Kasumi-1 (cell line): ENCODE measurements around the gene PCDHA1.
"Not testable (repeated sequence)": the region's sequence is repeated elsewhere in the genome, so short reads cannot be mapped to it uniquely, and the experiment has no call there.

Experiments used
- DNase-seq, 2 experiments: peaks; one replicate each; lab custom pipeline; 2025; lab: John Stamatoyannopoulos, UW

The PCDHA1 gene

DNA sequence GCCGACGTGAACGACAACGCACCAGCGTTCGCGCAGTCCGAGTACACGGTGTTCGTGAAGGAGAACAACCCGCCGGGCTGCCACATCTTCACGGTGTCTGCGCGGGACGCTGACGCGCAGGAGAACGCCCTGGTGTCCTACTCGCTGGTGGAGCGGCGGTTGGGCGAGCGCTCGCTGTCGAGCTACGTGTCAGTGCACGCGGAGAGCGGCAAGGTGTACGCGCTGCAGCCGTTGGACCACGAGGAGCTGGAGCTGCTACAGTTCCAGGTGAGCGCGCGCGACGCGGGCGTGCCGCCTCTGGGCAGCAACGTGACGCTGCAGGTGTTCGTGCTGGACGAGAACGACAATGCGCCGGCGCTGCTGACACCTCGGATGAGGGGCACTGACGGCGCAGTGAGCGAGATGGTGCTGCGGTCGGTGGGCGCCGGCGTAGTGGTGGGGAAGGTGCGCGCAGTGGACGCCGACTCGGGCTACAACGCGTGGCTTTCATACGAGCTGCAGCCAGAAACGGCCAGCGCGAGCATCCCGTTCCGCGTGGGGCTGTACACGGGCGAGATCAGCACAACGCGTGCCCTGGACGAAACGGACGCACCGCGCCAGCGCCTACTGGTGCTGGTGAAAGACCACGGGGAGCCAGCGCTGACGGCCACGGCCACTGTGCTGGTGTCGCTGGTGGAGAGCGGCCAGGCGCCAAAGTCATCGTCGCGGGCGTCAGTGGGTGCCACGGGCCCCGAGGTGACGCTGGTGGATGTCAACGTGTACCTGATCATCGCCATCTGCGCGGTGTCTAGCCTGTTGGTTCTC, 64.1 kb downstream of the PCDHA1 start:
- DNase-seq, result not testable (repeated sequence)

DNA sequence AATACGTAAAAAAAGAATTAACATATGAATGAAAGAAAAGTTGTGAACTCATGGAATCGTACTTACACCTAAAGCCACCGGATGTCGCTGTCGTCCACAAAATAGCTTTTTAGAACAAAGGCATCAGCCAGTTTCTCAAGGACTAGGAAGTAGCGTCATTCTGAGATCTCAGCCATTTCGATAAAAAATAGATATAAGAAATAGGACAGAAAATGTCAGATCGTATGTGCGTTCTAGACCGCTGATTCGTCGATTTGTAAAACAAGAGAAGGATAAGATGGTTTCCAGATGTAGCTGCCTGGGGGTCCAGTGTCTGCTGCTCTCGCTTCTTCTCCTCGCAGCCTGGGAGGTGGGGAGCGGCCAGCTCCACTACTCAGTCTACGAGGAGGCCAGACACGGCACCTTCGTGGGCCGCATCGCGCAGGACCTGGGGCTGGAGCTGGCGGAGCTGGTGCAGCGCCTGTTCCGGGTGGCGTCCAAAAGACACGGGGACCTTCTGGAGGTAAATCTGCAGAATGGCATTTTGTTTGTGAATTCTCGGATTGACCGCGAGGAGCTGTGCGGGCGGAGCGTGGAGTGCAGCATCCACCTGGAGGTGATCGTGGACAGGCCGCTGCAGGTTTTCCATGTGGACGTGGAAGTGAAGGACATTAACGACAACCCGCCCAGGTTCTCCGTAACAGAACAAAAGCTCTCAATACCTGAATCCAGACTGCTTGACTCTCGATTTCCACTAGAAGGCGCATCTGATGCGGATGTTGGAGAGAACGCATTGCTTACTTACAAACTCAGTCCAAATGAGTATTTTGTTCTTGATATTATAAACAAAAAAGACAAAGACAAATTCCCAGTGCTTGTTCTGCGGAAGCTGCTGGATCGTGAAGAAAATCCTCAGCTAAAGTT, 70.1 kb downstream of the PCDHA1 start, which contains the start of gene PCDHA10:
TSS of gene PCDHA10 (plus strand) at position 126 of the 903 bp plus-strand sequence. CDS start at position 278, 152 bp downstream.
- no peak for DNase-seq

DNA sequence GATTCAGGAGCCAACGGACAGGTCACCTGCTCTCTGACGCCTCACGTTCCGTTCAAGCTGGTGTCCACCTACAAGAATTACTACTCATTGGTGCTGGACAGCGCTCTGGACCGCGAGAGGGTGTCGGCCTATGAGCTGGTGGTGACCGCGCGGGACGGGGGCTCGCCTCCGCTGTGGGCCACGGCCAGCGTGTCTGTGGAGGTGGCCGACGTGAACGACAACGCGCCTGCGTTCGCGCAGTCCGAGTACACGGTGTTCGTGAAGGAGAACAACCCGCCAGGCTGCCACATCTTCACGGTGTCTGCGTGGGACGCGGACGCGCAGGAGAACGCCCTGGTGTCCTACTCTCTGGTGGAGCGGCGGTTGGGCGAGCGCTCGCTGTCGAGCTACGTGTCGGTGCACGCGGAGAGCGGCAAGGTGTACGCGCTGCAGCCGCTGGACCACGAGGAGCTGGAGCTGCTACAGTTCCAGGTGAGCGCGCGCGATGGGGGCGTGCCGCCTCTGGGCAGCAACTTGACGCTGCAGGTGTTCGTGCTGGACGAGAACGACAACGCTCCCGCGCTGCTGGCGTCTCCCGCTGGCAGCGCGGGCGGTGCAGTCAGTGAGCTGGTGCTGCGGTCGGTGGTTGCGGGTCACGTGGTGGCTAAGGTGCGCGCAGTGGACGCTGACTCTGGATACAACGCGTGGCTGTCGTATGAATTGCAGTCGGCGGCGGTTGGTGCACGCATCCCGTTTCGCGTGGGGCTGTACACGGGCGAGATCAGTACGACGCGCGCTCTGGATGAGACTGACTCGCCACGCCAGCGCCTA, 71.4 kb downstream of the PCDHA1 start:
- no peak for DNase-seq

DNA sequence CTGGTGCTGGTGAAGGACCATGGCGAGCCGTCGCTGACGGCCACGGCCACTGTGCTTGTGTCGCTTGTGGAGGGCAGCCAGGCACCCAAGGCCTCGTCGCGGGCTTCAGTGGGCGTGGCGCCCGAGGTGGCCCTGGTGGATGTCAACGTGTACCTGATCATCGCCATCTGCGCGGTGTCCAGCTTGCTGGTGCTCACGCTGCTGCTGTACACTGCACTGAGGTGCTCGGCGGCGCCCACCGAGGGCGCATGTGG, 72.0 kb downstream of the PCDHA1 start:
- no peak for DNase-seq

DNA sequence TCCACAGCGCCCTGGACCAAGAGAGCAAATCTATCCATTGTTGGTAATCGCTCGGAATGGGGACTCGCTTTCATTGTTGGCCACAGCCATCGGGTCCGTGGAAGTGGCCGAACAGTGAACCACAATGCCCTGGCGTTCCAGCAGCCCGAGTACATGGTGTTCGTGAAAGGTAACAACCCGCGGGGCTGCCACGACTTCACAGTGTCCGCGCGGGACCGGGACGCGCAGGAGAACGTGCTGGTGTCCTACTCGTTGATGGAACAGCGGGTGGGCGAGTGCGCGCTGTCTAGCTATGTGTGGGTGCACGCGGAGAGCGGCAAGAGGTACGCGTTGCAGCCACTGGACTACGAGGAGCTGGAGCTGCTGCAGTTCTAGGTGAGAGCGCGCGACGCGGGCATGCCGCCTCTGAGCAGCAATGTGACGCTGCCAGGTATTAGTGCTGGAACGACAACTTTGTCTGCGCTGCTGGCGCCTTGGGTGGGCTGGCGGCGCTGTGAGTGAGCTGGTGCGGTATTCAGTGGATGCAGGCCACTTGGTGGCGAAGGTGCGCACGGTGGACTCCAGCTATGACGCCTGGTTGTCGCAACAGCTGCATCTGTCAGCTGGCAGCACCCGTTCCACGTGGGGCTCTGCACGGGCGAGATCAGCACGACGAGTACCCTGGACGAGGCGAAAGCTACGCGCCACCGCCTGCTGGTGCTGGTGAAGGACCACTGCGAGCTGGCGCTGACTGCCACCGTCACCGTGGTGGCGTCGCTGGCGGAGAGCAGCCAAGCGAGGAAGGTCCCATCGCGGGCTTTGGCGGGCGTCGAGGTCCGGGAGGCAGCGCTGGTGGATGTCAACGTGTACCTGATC, 76.7 kb downstream of the PCDHA1 start:
- DNase-seq, result no peak

DNA sequence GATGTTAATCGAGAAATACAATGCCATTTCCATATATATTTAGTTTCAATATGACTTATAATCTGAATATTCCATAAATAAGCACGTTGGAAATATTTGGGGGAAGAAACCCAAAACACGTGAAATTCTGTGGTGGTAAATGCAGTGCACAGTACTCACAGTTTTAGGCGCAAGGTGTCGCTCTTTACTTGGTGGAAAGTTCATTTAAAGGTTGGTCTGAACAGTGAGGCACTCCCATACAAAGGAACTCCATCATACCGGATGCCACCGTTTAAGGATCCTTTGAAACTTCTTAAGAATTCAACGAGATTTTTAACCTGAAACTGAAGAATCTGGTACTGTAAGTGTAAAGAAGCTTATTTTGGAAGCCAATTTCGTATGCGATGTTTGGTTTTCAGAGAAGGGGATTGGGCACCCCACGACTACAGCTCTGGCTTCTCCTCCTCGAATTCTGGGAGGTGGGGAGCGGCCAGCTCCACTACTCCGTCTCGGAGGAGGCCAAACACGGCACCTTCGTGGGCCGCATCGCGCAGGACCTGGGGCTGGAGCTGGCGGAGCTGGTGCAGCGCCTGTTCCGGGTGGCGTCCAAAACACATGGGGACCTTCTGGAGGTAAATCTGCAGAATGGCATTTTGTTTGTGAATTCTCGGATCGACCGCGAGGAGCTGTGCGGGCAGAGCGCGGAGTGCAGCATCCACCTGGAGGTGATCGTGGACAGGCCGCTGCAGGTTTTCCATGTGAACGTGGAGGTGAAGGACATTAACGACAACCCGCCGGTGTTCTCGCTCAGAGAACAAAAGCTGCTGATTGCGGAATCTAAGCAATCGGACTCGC, 83.0 kb downstream of the PCDHA1 start, which contains the start of gene PCDHA11:
TSS of gene PCDHA11 (plus strand) at position 237 of the 834 bp plus-strand sequence. CDS start at position 384, 147 bp downstream.
- DNase-seq, result no peak

DNA sequence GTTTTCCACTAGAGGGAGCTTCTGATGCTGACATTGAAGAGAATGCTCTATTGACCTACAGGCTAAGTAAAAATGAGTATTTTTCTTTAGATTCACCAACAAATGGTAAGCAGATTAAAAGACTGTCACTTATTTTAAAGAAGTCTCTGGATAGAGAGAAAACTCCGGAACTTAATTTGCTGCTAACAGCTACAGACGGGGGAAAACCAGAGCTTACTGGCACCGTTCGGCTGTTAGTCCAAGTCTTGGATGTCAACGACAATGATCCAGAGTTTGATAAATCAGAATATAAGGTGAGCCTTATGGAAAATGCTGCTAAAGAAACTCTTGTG, 83.6 kb downstream of the PCDHA1 start:
- no peak for DNase-seq

DNA sequence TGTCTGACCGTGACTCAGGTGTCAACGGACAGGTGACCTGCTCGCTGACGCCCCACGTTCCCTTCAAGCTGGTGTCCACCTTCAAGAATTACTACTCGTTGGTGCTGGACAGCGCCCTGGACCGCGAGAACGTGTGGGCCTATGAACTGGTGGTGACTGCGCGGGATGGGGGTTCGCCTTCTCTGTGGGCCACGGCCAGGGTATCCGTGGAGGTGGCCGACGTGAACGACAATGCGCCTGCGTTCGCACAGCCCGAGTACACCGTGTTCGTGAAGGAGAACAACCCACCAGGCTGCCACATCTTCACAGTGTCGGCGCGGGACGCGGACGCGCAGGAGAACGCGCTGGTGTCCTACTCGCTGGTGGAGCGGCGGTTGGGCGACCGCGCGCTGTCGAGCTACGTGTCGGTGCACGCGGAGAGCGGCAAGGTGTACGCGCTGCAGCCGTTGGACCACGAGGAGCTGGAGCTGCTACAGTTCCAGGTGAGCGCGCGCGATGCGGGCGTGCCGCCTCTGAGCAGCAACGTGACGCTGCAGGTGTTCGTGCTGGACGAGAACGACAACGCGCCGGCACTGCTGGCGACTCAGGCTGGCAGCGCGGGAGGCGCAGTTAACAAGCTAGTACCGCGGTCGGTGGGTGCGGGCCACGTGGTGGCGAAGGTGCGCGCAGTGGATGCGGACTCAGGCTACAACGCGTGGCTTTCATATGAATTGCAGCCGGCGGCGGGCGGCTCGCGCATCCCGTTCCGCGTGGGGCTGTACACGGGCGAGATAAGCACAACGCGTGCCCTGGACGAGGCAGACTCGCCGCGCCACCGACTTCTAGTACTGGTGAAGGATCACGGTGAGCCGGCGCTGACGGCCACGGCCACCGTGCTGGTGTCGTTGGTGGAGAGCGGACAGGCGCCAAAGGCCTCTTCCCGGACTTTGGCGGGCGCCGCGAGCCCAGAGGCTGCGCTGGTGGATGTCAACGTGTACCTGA, 84.6 kb downstream of the PCDHA1 start:
- no peak for DNase-seq

DNA sequence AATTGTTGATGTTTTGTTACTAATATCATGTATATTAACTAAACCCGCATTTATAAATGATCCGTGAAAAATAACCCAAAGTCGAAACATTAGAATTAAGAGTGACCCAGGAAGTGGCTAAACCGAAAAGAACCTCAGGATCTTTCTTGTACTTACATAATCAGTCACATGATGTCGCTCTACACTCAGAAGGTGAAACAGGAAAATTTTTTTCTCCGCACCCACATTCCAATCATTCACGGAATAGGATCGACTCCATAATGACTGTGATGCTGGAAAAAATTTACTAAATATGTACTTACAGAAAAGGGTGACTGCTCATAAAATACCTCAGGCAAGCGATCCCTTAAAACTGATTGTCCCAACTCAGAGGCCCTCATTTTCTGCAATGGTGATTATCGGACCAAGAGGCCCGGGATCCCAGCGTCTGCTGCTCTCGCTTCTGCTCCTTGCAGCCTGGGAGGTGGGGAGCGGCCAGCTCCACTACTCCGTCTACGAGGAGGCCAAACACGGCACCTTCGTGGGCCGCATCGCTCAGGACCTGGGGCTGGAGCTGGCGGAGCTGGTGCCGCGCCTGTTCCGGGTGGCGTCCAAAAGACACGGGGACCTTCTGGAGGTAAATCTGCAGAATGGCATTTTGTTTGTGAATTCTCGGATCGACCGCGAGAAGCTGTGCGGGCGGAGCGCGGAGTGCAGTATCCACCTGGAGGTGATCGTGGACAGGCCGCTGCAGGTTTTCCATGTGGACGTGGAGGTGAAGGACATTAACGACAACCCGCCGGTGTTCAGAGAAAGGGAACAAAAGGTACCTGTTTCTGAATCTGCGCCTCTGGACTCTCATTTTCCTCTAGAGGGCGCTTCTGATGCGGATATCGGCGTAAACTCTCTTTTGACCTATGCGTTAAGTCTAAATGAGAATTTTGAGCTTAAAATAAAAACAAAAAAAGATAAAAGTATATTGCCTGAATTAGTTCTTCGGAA, 89.4 kb downstream of the PCDHA1 start, which contains the start of gene PCDHA12:
TSS of gene PCDHA12 (plus strand) at position 224 of the 981 bp plus-strand sequence. CDS start at position 389, 165 bp downstream.
- no peak for DNase-seq

DNA sequence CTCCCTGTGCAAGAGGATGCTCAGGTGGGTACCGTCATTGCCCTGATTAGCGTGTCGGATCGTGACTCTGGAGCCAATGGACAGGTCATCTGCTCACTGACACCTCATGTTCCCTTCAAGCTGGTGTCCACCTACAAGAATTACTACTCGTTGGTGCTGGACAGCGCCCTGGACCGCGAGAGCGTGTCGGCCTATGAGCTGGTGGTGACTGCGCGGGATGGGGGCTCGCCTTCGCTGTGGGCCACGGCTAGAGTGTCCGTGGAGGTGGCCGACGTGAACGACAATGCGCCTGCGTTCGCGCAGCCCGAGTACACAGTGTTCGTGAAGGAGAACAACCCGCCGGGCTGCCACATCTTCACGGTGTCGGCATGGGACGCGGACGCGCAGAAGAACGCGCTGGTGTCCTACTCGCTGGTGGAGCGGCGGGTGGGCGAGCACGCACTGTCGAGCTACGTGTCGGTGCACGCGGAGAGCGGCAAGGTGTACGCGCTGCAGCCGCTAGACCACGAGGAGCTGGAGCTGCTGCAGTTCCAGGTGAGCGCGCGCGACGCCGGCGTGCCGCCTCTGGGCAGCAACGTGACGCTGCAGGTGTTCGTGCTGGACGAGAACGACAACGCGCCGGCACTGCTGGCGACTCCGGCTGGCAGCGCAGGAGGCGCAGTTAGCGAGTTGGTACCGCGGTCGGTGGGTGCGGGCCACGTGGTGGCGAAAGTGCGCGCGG, 90.8 kb downstream of the PCDHA1 start:
- not testable (repeated sequence) for DNase-seq

DNA sequence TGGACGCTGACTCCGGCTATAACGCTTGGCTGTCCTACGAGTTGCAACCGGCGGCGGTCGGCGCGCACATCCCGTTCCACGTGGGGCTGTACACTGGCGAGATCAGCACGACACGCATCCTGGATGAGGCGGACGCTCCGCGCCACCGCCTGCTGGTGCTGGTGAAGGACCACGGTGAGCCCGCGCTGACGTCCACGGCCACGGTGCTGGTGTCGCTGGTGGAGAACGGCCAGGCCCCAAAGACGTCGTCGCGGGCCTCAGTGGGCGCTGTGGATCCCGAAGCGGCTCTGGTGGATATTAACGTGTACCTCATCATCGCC, 91.3 kb downstream of the PCDHA1 start:
- no peak for DNase-seq

DNA sequence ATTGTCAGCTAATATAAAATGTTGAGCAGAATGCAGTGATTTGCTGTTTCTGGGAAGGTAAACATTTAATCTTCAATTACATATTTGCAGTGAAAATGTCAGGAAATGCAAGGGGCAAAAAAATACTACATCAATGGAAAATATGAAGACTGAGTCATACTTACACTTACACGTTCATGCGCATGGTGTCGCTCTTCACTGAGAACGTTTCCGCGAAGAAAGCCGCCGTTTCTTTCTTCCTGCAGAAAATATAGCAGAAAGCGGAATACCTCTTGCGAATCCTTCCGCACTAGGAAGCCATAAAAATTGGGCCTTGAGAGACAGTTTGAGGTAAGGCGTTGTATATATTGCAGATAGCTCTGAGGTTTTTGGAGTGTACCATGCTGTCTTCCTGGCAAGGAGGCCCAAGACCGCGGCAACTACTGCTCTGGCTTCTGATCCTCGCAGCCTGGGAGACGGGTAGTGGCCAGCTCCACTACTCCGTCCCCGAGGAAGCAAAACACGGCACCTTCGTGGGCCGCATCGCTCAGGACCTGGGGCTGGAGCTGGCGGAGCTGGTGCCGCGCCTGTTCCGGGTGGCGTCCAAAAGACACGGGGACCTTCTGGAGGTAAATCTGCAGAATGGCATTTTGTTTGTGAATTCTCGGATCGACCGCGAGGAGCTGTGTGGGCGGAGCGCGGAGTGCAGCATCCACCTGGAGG, 96.1 kb downstream of the PCDHA1 start, which contains the start of gene PCDHA13:
TSS of gene PCDHA13 (plus strand) at position 236 of the 702 bp plus-strand sequence. CDS start at position 381, 145 bp downstream.
- no peak for DNase-seq

DNA sequence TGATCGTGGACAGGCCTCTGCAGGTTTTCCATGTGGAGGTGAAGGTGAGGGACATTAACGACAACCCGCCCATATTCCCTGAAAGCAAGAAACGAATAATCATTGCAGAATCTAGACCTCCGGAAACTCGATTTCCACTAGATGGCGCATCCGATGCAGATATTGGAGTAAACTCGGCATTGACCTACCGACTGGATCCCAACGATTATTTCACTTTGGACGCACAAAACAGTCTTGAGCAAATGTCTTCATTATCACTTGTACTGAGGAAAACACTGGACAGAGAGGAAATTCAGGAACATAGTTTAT, 96.6 kb downstream of the PCDHA1 start:
- no peak for DNase-seq

DNA sequence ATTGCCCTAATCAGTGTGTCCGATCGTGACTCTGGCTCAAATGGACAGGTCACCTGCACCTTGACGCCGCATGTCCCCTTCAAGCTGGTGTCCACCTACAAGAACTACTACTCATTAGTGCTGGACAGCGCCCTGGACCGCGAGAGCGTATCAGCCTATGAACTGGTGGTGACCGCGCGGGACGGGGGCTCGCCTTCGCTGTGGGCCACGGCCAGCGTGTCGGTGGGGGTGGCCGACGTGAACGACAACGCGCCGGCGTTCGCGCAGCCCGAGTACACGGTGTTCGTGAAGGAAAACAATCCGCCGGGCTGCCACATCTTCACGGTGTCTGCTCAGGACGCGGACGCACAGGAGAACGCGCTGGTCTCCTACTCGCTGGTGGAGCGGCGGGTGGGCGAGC, 97.4 kb downstream of the PCDHA1 start:
- no peak for DNase-seq

DNA sequence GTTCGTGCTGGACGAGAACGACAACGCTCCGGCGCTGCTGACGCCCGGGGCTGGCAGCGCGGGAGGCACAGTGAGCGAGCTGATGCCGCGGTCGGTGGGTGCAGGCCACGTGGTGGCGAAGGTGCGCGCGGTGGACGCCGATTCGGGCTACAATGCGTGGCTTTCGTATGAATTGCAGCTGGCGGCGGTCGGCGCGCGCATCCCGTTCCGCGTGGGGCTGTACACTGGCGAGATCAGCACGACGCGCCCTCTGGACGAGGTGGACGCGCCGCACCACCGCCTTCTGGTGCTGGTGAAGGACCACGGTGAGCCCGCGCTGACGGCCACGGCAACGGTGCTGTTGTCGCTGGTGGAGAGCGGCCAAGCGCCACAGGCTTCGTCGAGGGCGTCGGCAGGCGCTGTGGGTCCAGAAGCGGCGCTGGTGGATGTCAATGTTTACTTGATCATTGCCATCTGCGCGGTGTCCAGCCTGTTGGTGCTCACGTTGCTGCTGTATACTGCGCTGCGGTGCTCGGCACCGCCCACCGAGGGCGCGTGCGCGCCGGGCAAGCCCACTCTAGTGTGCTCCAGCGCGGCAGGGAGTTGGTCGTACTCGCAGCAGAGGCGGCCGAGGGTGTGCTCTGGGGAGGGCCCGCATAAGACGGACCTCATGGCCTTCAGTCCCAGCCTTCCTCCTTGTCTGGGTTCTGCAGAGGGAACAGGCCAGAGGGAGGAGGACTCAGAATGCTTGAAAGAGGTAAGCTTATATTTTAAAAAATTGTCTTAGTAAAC, 98.2 kb downstream of the PCDHA1 start:
- DNase-seq, result no peak

DNA sequence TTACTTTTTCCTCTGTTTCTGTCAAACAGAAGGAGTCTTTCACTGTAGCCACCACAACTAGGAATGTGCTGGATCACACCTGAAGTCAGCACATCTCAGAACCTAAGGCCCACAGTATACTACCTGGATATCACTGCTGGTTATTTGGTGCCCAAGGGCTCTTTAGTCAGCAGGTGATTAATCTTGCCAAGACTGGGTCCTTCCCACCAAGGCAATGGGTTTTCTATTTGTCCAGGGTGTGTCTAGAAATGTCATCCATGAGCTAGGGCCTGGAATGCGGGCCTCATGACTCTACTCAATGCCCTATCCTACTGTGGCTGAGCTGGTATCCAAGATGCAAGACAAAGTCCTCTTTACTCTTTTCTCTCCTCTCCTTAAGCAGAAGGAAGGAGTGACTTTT, 130.4 kb downstream of the PCDHA1 start:
- no peak for DNase-seq
